Stimulated activated CD8-positive, alpha-beta memory T cell treated with anti-CD3 and anti-CD28 coated beads, Interleukin-4, amount 100 ng/mL, for 1 hour (primary cell): ENCODE results near the gene TRAPPC14.
A peak's percentile ranks its signal among the peaks of the same experiment; 100 is the strongest.
"Not testable (repeated sequence)": the region's sequence is repeated elsewhere in the genome, so short reads cannot be mapped to it uniquely, and the experiment has no call there.

Source experiments
- DNase-seq, 2 donors: peaks; one replicate each; pipeline ENCODE4 v3.0.0-alpha.2; 2020; ENCODE audit warnings: low read depth in 2 of 2, low spot score in 1 of 2

Gene TRAPPC14

DNA sequence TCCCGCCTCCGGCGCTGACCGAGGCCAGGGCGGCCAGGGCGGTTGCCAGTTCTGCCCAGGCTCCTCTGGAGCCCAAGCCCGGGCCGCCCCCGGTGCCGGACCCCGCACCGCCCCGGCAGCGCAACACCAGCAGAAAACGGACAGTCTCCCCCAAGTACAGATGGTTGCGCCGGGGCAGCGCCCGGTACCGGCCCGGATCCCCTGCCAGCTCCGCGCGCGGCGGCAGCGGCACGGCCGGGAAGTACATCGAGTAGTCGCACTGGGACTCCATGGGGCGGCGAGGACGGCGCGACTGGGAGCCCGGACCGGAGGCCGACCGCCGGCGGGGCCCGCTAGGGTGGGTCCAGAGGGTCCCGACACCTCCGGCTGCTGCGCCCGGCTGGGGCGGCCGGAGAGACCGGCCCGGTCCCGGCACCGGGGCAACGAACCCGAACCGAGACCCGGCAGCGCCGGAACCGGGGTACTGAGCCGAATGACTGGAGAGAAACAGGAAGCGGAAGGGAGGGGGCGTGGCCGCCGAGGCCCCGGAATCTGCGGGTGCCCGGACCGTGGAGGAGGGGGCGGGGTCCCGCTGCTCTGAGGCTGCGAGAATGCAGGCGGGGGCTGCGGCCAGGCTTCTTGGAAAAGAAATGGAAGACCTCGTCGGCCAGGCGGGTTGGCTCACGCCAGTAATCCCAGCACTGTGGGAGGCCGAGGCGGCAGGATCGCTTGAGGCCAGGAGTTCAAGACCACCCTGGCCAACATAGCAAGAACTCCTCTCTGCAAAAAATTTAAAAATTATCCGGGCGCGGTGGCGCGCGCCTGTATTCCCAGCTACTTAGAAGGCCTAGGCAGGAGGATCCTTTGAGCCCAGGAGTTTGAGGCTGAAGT lies at the start of gene TRAPPC14:
TSS of gene TRAPPC14 (minus strand) at position 495 of the 870 bp plus-strand sequence. CDS start at position 271, 224 bp downstream.
- DNase-seq: peak; percentile 79 to 84

DNA sequence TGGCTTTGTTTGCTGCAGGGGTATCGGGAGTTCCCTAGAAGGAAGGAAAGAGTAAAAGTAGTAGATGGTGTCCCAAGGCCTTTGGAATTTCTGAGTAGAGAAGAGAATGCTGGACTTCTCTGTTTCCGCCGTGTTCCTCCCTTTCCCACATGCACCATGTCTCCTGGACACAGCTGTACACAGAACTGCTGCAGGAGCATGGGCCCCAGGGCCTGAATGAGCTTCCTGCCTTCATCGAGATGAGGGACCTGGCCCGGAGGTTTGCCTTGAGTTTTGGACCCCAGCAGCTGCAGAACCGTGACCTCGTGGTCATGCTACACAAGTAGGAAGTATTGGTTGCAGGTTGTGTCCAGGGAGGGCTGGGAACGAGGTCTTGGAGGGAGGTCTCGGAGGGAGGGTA lies 45.9 kb upstream of the TRAPPC14 start:
- no peak for DNase-seq

DNA sequence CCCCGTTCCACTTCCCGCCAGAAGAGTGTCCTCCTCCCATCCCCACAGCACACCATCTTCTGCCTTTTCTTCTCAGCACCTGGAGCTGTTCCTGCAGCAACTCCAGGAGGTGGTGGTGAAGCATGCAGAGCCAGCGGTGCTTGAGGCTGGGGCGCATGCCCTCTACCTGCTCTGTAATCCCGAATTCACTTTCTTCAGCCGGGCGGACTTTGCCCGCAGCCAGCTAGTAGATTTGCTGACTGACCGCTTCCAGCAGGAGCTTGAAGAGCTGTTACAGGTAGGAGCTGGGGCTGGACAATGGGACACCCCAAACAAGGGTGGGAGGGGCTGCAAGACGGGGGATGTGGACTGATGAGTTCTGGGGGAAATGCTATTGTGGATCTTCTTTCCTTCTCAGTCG lies 42.2 kb upstream of the TRAPPC14 start:
- no peak for DNase-seq

- DNase-seq: no peak
These were observed 39.7 kb upstream of the TRAPPC14 start for GRCh38 chr7:100198266-100198665.

GRCh38 chr7:100195901-100196322 lies 37.4 kb upstream of the TRAPPC14 start:
- DNase-seq: not testable (repeated sequence)

- DNase-seq: no peak
These were observed 36.7 kb upstream of the TRAPPC14 start for GRCh38 chr7:100195222-100195621.

DNA sequence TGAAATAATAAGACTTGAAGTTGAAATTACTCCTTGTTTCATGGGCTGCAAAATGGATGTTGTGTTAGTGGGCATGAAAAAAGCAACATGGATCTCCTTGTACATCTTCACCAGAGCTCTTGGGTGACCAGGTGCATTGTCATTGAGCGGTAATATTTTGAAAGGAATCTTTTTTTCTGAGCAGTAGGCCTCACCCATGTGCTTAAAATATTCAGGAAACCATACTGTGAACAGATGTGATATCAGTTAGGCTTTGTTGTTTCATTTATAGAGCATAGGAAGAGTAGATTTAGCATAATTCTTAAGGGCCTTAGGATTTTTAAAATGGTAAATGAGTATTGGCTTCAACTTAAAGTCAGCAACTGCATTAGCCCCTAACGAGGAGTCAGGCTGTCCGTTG lies 34.4 kb upstream of the TRAPPC14 start:
- DNase-seq: no peak

DNA sequence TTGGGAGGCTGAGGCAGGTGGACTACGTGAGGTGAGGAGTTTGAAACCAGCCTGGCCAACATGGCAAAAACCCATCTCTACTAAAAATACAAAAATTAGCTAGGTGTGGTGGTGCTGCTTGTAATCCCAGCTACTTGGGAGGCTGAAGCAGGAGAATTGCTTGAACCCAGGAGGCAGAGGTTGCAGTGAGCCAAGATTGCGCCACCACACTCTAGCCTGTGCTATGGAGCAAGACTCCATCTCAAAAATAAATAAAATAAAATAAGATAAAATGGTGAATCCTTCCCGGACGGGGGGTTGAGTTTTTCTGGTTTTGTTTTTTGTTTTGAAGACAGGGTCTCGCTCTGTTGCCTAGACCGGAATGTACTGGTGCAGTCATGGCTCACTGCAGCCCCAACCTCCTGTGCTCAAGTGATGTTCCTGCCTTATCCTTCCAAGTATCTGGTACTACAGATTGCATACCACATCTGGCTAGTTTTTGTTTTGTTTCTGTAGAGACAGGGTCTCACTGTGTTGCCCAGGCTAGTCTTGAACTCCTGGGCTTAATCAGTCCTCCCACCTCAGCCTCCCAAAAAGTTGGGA lies 33.8 kb upstream of the TRAPPC14 start:
- not testable (repeated sequence) for DNase-seq

DNA sequence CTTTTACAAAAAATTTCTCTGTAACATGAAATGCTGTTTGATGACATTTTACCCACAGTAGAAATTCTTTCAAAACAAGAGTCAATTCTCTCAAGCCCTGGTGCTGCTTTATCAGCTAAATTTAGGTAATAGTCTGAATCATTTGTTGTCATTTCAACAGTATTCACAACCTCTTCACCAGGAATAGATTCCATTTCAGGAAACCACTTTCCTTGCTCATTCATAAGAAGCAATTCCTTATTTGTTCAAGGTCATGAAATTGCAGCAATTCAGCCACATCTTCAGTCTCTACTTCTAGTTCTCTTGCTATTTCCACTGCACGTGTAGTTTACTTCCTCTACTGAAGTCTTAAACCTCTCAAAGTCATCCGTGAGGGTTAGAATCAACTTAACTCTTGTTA lies 33.3 kb upstream of the TRAPPC14 start:
- no peak for DNase-seq

DNA sequence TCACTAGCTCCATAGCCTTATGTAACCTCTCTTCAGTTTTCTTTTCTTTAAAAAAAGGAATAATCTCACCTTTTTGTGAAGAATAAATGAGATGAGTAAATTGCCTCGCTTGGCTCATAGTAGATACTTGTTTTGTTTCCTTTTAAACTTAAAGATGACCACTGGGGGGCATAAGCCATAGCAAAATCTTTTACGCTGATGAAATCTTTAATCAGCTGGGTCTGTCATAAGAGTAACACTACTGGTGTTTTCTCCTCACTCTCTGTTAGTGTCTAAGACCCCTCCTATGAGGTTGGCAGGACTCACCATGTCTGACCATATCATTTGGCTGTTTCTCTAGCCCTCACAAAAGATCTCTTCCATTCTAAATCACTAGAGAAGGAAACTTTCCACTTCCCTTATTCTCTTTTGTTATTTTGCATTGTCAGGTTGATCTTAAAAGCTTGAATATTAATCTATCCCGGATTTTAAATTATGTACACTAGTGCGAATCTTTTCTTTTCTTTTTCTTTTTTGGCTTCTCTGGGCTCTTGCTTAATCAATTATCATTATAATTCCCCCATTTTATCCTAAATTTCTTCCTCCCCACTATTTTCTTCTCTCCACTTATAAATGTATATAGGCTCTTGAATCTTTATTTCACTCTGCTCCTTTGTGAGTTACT lies 31.7 kb upstream of the TRAPPC14 start:
- DNase-seq: no peak

DNA sequence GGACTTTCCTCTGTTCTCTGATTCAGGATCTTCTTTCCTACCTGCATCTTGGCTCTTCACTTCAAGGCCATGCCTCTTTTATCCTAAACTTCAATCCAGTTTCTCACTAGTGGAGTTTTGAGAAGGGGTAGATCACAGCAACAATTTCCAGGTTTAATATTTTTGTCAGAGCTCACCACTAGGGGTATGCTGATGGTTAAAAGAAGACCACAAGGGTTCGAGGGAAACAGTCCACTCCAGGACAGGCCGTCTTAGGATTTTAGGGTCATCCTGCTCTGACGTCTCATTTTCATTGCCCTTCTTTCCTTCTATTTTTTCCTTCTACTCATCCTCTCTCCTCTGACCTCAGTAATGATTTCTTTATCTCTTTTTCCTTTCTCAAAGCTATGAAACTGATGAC lies 30.5 kb upstream of the TRAPPC14 start:
- DNase-seq: no peak

GRCh38 chr7:100185726-100186125 lies 27.2 kb upstream of the TRAPPC14 start:
- no peak for DNase-seq

GRCh38 chr7:100183090-100183489 lies 24.6 kb upstream of the TRAPPC14 start:
- DNase-seq: not testable (repeated sequence)

GRCh38 chr7:100182616-100183015 lies 24.1 kb upstream of the TRAPPC14 start:
- DNase-seq: not testable (repeated sequence)

DNA sequence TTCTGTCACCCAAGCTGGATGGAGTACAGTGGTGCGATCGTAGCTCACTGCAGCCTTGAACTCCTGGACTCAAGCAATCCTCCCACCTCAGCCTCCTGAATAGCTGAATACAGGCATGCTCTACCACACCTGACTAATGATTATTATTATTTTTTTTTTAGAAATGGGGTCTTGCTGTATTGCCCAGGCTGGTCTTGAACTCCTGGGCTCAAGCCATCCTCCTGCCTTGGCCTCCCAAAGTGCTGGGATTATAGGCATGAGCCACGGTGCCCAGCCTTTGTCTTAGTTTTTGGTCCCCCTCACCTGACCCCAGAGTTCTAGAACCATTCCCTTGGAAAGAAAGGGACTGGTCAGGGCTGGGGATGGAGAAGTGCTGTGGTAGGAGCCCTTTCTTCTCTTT lies 21.6 kb upstream of the TRAPPC14 start:
- not testable (repeated sequence) for DNase-seq

GRCh38 chr7:100177045-100178001 lies 18.8 kb upstream of the TRAPPC14 start, which contains the start of the genes GPC2 and STAG3:
Gene GPC2, minus strand, starts transcription at chr7:100177381. Its CDS starts 182 bp downstream, at chr7:100177199.
Gene STAG3, plus strand, starts transcription at chr7:100177918. Its CDS starts 2,639 bp downstream, at chr7:100180557.
- peak; percentile 89 to 92 for DNase-seq

DNA sequence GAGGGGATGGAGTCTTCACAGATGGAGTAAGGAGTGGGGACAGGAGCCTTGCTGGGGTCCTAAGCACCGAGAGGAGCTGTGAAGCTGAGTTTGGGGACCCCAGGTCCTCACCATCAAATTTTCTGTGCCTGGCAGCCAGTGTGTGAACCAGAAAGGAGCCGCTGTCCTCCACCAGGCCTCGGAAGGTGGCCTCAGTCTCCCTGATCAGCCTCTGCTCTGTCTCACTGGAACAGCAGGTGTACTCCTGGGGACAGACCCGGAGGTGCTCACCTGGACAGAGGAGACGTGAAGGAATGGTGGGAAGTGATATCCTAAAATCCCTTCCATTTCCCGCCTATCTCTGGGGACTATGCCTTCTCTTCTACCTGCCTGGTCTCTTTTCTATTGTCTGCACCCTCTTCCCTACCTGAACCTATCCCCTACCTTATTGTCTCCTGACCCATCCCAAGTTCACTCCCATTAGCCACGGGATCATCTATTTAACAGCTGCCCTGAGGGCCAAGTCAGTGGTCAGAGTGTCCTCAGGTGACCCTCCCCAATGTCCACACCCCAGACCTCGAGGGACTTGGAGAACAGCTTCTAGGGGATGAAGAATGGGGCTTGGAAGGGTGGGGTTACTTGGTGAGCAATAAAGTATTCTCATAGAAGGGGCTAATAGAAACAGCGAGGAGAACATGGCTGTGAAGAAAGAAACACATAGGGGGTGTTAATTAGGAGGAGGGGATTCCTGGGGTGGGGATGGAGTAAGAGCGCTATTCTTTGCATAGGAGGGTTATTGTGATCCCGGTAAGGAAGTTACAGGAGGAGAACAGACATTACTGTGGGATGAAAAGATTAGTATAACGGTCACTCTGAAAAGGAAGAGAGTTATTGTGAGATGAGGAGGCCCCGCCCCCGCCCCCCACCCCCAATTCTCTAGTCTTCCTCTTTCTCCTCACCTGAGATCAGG lies 17.8 kb upstream of the TRAPPC14 start:
- no peak for DNase-seq

DNA sequence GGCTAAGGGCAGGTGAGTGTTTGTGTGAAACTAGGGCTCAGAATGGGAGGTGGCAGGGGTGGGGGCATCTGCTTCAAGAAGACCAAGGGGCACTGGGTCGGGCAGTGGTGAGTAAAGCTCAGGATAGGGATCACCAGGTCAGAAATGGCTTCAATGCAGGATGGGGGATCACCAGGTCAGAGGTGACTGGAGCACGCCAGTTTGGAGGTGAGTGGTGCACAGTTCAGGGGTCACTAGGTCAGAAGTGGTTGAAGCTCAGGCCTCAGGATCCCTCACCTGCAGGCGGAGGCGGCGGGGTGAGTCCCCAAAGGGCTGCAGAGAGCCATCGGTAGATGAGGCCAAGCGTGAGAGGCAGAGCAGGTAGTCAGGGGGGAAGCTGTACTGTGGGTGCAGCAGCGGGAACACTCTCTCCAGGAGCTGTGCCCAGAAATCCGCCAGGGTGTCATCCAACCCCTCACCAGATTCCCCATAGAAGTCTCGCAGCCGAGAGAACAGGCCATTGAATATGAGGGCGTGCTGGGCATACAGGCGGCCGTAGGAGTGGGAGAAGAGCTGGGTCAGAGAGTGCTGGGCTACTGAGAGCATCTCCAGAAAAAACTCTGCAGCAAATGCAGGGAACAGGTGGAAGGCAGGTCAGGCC lies 16.9 kb upstream of the TRAPPC14 start:
- no peak for DNase-seq

GRCh38 chr7:100174582-100174981 lies 16.1 kb upstream of the TRAPPC14 start:
- no peak for DNase-seq
